ENCODE results near the gene NKX6-2.
"Not testable (repeated sequence)": the region's sequence is repeated elsewhere in the genome, so short reads cannot be mapped to it uniquely, and the experiment has no call there.

Gene NKX6-2

DNA sequence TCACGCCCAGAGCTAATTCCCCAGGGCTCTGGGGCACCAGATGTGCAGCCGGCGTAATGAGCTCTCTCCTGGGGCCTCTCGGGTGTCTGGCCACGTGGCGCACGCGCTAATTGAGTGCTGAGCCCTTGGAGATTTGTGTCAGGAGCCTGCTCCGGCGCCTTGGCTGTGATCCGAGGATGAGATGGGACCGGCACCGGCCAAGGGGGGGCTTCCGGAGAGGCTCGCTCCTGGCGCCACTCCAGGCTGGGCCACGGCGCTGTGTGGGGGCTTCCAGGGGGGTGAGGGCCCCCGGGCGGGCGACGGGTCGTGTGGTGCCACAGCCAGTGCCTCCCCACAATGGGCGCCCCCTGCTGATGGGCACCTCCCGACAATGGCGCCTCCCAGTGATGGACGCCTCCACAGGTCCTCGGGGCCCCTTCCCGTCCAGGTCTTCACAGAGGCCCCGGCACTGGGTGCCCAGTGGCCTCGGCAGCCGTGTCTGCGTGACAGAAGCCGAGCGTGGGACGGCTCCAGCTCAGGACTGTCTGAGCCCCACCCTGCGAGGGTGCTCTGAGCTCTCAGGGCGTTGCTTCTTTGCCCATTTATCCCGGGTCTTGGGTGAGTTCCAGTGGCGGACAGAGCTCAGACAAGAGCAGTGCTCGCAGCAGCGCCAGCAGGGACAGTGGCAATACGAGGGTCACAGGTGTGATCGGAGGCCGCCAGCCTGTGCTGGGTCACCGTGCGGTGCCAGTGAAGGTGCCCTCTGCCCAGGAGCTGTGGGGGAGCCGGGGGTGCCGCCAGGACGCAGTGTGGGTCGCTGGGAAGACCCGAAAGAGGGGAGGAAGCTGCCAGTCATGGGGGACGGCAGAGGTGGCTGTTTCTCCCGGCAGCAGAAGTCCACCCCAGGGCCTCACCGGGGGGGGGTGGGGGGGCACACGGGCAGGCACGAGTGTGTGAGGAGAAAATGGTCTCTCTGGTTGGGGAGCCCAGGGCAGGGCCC lies 8.2 kb upstream of the NKX6-2 start:
- no peak for DNase-seq

DNA sequence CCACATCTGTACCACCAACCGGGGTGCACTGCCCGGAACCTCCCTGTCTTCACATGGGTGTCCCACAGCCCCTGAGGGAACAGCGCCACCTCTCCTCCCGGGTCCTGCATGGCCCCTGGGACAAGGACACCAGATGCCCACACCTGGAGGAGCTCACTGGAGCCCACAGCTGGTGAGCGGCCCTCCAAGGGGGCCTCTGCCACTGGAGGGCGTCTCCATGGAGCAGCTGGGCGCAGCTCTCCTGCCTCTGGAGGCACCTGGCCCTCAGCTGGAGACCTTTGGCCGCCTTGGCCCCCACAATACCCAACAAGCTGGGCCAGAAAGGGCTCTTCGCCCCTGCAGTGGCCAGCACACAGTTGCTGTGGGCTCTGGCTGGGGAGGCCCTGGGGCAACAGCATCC lies 7.3 kb upstream of the NKX6-2 start:
- no peak for DNase-seq

DNA sequence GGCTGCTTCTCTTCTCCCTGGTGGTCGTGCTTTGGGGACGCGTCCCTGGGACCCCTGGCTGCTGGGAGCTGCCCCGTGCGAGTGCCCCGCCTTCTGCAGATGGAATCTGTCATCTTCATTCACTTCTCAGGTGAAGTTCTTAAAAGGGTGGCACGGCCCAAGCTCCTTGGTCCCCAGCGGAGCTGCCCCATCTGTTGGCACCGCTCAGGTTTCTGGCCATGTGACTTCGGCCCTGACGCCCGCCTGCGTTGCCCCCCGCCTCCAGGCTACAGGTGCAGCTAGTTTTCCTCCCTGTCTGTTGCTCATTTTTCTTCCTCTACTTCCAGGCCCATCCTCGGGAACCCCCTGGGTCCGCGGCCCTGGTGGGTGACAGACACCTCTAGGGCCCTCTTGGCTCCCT lies 6.8 kb upstream of the NKX6-2 start:
- no peak for DNase-seq

DNA sequence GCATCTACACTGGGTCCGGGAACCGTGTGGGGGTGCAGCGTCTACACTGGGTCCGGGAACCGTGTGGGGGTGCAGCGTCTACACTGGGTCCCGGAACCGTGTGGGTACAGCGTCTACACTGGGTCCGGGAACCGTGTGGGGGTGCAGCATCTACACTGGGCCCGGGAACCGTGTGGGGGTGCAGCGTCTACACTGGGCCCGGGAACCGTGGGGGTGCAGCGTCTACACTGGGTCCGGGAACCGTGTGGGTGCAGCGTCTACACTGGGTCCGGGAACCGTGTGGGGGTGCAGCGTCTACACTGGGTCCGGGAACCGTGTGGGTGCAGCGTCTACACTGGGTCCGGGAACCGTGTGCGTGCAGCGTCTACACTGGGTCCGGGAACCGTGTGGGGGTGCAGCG lies 6.2 kb upstream of the NKX6-2 start:
- DNase-seq: not testable (repeated sequence)

DNA sequence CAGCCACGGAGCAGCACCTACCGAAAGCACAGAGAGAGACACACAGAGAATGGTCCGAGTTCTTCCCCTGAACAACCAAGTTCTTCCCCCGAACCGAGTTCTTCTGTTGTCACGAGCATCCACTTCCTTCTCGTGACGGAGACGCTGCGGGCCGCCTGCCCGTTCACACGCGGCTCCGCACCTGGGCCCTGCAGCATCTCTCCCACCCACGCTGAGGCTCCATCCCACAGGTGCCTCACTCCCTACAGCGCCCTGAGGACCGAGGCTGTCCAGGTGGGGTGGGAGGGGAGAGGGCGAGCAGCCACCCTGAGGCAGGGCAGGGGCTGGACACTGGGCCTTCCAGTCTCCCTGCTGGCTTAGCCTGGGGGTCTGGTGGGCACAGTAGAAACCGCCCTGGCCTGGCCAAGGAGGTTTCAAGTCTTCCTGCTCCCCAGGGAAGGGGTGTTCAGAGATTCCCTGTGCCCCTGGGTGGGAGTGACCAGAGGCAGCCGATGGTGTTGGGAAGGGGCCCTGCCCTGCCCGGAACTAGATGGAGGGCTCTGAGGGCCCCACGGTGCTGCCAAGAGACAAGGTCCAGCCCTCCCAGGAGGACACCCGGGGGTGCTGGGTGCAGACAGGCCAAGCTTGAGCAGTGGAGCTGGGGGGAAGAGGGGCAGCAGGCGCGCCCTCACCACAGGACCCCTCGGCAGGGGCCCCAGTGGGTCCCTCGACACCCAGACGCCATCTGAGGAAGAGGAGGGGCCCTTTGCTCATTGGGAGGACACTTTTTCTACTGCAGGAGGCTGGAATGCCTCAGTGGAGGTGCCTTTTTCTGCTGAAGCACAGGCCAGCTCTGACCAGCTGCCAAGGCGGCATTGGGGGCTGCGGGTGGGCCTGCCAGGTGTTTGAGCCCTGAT lies 5.2 kb upstream of the NKX6-2 start:
- no peak for DNase-seq

DNA sequence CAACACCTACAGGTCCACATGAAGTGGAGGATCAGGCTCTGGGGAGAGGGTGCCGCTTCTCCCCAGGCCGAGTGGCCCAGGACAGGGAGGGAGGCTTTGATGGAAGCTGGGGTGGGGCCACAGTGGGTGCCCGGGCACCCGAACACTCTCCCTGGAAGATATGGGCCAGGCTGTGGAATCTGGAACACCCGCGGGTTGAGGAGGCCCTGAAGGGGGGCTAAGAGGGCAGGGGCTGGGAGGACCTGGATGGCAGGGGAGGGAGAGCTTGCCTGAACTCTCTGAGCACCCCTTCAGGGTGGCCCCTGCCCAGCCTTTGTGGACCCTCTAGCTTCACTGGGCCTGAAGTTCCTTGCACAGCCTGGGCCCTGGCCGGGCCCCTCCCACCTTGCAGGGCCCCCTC lies 4.5 kb upstream of the NKX6-2 start:
- no peak for DNase-seq

DNA sequence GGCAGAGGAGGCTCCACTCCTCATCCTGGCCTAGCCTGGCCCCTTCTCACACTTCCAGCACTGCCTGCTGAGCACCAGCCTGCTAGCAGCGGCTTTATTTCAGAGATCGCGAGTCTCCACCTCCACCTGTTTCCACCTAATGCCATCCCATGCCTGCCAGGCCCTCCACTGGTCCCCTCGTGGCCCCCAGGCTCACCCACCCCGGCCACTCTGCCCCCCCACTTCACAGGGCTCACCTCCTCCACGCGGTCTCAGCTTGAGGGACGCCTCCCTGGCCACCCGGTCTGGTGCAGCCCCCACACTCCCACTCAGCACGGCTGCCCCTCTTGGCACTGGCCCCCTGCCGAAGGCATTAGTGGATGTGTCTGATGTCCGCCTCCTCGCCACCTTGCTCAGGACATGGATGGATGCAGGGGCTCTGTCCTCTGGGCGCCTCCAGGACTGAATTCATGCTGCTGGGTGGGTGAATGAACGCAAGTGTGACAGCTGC lies 3.8 kb upstream of the NKX6-2 start:
- DNase-seq: no peak

GRCh38 chr10:132788831-132789219 lies 2.9 kb upstream of the NKX6-2 start:
- DNase-seq: no peak

DNA sequence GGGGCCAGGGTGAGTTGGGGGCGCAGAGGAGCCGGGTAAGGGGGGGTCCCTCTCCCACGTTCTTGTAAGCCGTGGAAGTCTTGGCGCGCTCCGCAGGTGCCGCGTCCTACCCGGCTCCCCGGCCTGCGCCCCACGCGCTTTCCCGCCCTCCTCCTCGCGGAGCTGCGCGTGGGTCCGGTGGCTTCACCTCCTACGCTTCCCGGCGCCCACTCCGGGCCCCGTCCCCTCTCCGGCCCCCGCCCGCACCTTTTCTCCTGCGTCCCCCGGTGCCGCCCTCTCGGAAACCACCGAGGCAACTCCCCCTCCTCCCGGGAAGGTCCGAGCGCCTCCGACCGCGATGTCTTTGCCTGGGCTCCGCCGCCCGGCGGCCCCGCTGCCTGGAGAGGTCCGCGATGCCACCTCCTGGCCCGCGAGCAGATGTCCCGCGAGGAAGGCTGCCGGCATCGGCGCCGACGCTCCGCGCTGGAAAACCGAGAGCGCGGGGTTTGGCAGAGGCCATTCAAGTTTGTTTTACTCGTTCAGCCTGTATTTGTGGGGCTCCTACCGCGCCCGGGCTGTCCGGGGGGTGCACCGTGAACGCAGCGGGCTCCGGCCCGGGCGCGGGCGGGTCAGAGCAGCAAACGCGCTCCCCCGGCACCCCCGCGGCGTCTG lies 2.4 kb upstream of the NKX6-2 start:
- DNase-seq: no peak

GRCh38 chr10:132787495-132788179 lies 1.7 kb upstream of the NKX6-2 start:
- no peak for DNase-seq

GRCh38 chr10:132786884-132787494 lies 1.0 kb upstream of the NKX6-2 start:
- no peak for DNase-seq

GRCh38 chr10:132786476-132786883 lies 533 bp upstream of the NKX6-2 start:
- no peak for DNase-seq

DNA sequence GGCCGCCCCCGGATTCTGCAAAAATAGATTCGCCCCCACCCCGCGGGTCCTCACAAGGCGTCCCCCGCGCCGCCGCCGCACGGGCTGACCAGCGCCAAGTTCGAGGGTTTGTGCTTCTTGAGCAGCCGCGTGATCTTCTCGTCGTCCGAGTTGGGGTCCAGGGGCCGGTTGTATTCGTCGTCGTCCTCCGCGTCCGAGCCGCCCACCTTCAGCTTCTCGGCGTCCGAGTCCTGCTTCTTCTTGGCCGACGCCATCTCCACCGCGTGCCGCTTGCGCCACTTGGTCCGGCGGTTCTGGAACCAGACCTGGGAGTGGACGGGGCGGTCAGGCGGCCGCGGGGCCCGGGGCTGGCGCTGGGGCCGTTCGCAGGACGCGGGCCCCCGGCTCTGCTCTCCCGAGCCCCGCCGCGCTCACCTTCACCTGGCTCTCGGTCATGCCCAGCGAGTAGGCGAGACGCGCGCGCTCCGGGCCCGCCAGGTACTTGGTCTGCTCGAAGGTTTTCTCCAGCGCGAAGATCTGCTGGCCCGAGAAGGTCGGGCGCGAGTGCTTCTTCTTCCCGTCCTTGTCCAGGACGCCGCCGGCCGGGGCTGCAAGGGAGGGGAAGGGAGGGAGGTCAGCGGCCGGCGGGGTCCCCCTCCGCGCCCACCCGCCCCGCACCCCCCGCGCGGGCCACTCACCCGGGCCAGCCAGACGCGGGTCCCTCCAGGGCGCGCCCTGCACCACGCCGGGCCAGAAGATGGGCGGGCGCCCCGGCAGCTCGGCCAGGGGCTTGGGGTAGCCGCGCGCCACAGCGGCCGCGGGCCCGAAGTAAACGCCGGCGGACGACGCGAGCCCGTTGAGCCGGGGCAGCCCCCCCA lies 853 bp downstream of the NKX6-2 start:
- DNase-seq: no peak

DNA sequence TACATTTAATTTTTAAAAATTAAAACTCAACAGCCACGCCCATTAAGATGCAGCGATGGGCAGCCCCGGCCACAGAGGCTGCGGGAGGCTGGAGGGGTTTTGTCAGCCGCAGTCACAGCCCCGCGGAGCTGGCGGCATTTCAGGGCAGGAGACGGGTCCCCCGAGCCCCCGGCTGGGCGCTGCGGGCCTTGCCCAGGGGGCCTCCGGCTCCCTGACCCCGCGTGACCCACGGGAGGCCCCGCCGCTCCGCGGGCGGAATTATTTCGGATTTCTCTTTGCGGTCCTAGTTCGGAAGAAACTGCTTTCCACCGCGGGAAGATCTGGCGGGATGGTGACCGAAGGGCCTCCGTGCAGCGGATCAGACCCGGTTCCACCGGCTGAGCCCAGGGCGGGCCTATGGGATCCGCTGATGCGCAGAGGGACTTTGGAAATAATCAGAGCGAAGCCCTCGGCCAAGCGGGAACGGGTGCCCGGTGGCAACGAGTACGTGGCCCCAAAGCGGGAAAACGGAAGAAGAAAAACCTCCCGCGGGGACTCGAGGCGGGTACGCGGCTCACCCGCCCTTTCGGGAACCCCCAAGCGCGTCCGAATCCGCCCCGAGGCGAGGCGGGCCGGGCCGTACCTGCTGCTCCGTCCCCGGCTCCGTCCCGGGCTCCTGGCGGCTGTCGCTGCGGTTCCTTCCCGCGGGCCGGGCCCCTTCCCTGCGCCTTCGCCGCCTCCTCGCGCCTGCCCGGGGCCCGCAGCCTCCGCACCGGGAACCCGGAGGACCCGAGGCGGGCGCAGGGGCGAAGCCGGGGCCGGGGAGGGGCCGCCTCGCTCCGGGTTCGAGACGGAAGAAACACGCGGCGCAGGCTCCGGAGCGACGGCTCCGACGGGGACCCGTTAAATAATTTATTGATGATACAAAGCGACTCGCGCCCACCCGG lies 1.7 kb downstream of the NKX6-2 start:
- DNase-seq: no peak

DNA sequence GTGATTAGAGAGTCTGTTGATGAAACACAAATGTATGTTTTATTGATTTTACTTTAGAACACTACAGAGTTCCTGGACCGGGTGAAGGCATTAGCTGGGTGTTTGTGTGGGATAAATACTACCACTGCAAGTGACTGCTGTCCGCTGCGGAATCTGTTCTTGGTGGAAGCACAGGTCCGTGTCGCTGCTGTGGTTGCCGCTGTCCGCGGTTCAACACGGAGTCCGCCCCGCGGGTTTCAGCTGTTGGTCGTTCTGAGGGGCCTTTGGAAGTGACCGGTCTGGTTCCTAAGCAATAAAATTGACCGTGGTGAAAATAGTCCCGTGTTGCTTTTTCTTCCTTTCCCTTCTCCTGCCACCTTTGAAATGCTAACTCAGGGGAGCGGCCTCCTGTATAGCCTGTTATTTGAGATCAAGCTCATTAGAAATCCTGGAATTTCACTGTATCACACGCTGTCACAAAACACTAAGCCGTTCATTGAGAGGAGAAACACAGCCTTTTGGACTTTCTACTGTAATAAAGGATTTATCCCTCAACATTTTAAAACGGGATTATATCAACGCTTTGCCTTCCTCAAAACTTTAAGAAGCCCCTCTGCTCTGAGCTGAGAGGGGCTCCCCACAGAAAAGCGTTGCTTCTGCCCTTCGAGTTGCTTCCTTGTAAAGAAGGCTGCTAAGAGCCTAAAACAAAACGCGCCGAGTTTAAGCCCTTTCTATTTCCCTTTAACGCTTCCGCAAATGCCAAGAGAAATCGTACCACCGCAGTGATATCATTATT lies 2.6 kb downstream of the NKX6-2 start:
- DNase-seq: no peak

DNA sequence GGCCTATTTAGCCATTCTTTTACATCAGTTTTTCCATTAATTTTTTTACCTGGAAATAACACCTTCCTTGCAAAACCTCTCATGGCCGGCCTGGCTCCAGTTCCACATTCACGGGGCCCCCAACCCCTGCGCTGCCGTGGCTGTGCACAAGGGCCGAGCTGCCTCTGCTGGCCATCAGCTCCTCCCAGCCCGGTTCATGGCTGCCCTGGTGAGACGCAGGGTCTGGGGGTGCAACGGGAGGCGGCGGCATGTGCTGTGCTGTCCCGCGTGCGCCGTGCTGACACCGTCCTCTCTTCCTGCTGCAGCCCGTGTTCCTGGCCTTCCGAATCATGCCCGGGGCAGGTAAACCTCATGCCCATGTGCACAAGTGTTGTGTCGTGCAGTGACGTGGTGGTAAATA lies 4.4 kb downstream of the NKX6-2 start:
- DNase-seq: no peak

GRCh38 chr10:132780356-132780755 lies 5.6 kb downstream of the NKX6-2 start:
- no peak for DNase-seq

DNA sequence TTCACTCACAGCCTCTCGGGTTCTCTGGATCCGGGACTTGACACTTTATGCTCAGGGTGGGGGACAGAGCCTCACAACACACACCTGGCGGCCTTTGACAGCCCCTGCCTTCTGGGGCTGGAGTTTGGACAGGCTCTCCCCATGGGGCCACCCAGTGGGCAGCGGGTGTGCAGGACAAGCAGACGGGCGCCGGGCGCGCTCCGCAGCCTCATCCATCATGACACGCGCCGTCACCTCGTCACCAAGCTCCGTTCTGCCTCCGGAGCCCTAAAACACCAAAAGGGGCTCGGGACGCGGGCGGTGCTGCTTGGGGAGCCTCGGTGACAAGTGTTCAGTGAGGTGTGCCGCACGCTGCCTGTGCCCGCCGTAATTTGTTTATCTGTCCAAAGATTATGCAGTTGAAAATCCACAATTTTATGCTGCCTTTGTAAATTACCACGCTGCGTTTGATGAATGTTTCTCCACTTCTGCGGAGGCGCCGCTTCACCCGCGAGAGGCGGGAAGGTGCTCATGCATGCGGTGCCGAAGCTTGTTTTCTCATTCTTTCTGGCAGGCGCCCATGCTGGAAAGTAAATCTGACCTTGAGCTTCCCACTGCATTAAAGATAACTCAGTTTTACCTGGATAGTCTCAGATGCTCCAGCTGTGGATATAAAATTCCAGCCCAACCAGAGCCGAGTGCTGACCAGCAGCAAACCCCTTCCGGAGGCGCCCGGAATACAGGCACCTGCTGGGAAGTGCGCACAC lies 6.2 kb downstream of the NKX6-2 start:
- DNase-seq: no peak
